Astrocyte (in vitro differentiated cells and primary cell): ENCODE results near the gene CCDC12. TPM values are rescaled to one million over a fixed set of nuclear protein-coding genes. Genes with fewer than 3 reads are reported as not detected.

Experiments used
- DNase-seq: peaks from one replicate; pipeline ENCODE4 v3.0.0-alpha.2; 2010; ENCODE audit warnings: low read depth
- FAIRE-seq: peaks from 2 replicates; lab custom pipeline; 2011; peaks lifted over from hg19 to GRCh38; lab: Jason Lieb, UNC
- H2AFZ ChIP-seq: 2 replicates; pipeline ENCODE4 v1.6.0; 2012; ENCODE audit warnings: low read depth, low read length, inconsistent platforms
- H3K27ac ChIP-seq: 2 replicates; pipeline ENCODE4 v1.5.1; 2011; ENCODE audit warnings: low read depth, low read length, inconsistent platforms
- H3K27me3 ChIP-seq: 2 replicates; pipeline ENCODE4 v1.6.0; 2011; ENCODE audit warnings: low read length, inconsistent platforms; ENCODE audit not compliant: insufficient read depth
- H3K36me3 ChIP-seq: 2 replicates; pipeline ENCODE4 v1.5.1; 2011; ENCODE audit warnings: low read length, inconsistent platforms; ENCODE audit not compliant: insufficient read depth
- H3K4me1 ChIP-seq: 2 replicates; pipeline ENCODE4 v1.5.1; 2011; ENCODE audit warnings: low read length, inconsistent platforms; ENCODE audit not compliant: insufficient read depth
- H3K4me2 ChIP-seq: 2 replicates; pipeline ENCODE4 v1.6.0; 2012; ENCODE audit warnings: low read length, inconsistent platforms
- H3K4me3 ChIP-seq: 2 replicates; pipeline ENCODE4 v1.5.1; 2011; ENCODE audit warnings: low read depth, mild to moderate bottlenecking, low read length, inconsistent platforms; ENCODE audit not compliant: insufficient read depth
- H3K79me2 ChIP-seq: 2 replicates; pipeline ENCODE4 v1.6.0; 2012; ENCODE audit warnings: mild to moderate bottlenecking, low read length, inconsistent platforms; ENCODE audit not compliant: insufficient read depth
- H3K9ac ChIP-seq: 2 replicates; pipeline ENCODE4 v1.6.0; 2012; ENCODE audit warnings: mild to moderate bottlenecking, low read length, inconsistent platforms
- H3K9me3 ChIP-seq: 2 replicates; pipeline ENCODE4 v1.5.1; 2012; ENCODE audit warnings: low read depth, mild to moderate bottlenecking, low read length, inconsistent platforms; ENCODE audit not compliant: insufficient read depth
- H4K20me1 ChIP-seq: 2 replicates; pipeline ENCODE4 v1.6.0; 2012; ENCODE audit warnings: low read length, inconsistent platforms; ENCODE audit not compliant: insufficient read depth
- H3K27ac Mint-ChIP-seq: one replicate; pipeline ENCODE4 v1.8.0; 2021; ENCODE audit warnings: mild to moderate bottlenecking, mixed read lengths; ENCODE audit not compliant: unreplicated experiment
- H3K27me3 Mint-ChIP-seq: one replicate; pipeline ENCODE4 v1.8.0; 2021; ENCODE audit warnings: low read depth, mixed read lengths; ENCODE audit not compliant: unreplicated experiment
- H3K36me3 Mint-ChIP-seq: one replicate; pipeline ENCODE4 v1.8.0; 2021; ENCODE audit warnings: low read depth, mixed read lengths; ENCODE audit not compliant: unreplicated experiment
- H3K4me1 Mint-ChIP-seq: one replicate; pipeline ENCODE4 v1.8.0; 2021; ENCODE audit warnings: low read depth, mixed read lengths; ENCODE audit not compliant: unreplicated experiment
- H3K4me3 Mint-ChIP-seq: one replicate; pipeline ENCODE4 v1.8.0; 2021; ENCODE audit warnings: mild to moderate bottlenecking, moderate library complexity, mixed read lengths; ENCODE audit not compliant: unreplicated experiment
- H3K9me3 Mint-ChIP-seq: one replicate; pipeline ENCODE4 v1.8.0; 2021; ENCODE audit warnings: mild to moderate bottlenecking, mixed read lengths; ENCODE audit not compliant: unreplicated experiment
- EZH2 ChIP-seq: IDR thresholded peaks from 2 replicates; pipeline ENCODE4 v1.6.1; 2012; ENCODE audit warnings: mild to moderate bottlenecking, low read length, inconsistent platforms; ENCODE audit not compliant: insufficient read depth
- total RNA-seq: library from RNA; stranded (reverse); gene quantifications from 2 replicates; pipeline ENCODE4 v1.2.1, GENCODE V29; 2021
- TF ChIP-seq, protein P1 (sequence below): IDR thresholded peaks from 2 replicates; pipeline ENCODE4 v1.5.1; 2011; ENCODE audit warnings: low read depth, mild to moderate bottlenecking, inconsistent platforms, low read length, moderate library complexity; ENCODE audit not compliant: insufficient read depth

CCDC12 gene
- total RNA-seq, 1 donor from 2014 or later: 29.0 TPM

DNA sequence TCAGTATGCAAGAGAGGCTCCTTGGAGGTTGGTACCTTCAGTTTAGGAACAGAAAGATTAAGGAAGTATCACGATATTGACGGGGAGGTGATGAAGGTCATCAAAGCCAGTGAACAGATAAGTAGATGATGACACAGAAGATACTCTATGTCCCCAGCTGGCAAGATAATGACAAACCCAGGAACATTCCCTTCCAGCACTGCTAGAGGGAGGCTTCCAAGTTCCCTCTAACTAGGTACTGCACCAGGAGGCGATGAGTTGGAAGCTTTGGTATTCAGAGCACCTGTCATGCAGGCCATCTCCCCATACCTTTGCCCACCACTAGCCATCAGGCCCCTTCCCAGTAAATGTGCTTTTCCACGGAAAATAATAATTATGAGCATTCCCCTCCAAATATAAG is 43.8 kb upstream of the CCDC12 start:
- Histone ChIP-seq H3K36me3 (peaks cover 19% of the 10 kb centered on the region), H3K9me3 (no peaks in the 10 kb centered on the region), H3K4me1 (peaks cover 29% of the 10 kb centered on the region), H3K27ac (no peak overlapping the region), H3K27me3 (no peaks in the 10 kb centered on the region), H3K4me2 (no peak overlapping the region), H3K4me3 (no peak overlapping the region), H3K9ac (no peak overlapping the region), H3K79me2 (peaks cover 49% of the 10 kb centered on the region), H4K20me1 (peaks cover 52% of the 10 kb centered on the region), H2AFZ (no peak overlapping the region)
- Mint-ChIP-seq H3K36me3 (peaks cover 20% of the 10 kb centered on the region), H3K4me3 (no peak overlapping the region), H3K27ac (no peak overlapping the region), H3K27me3 (no peaks in the 10 kb centered on the region), H3K4me1 (peaks cover 37% of the 10 kb centered on the region), H3K9me3 (no peaks in the 10 kb centered on the region)
- DNase-seq (no peak), FAIRE-seq (no peak)
- TF ChIP-seq, protein P1, sequence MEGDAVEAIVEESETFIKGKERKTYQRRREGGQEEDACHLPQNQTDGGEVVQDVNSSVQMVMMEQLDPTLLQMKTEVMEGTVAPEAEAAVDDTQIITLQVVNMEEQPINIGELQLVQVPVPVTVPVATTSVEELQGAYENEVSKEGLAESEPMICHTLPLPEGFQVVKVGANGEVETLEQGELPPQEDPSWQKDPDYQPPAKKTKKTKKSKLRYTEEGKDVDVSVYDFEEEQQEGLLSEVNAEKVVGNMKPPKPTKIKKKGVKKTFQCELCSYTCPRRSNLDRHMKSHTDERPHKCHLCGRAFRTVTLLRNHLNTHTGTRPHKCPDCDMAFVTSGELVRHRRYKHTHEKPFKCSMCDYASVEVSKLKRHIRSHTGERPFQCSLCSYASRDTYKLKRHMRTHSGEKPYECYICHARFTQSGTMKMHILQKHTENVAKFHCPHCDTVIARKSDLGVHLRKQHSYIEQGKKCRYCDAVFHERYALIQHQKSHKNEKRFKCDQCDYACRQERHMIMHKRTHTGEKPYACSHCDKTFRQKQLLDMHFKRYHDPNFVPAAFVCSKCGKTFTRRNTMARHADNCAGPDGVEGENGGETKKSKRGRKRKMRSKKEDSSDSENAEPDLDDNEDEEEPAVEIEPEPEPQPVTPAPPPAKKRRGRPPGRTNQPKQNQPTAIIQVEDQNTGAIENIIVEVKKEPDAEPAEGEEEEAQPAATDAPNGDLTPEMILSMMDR: no peak
- no peak for TF ChIP-seq EZH2

- Histone ChIP-seq H2AFZ (no peak overlapping the region), H3K79me2 (peaks cover 38% of the 10 kb centered on the region), H3K9ac (no peak overlapping the region), H3K9me3 (no peaks in the 10 kb centered on the region), H3K27me3 (no peaks in the 10 kb centered on the region), H3K4me2 (no peak overlapping the region), H3K36me3 (peaks cover 21% of the 10 kb centered on the region), H3K4me3 (no peak overlapping the region), H4K20me1 (peaks cover 41% of the 10 kb centered on the region), H3K4me1 (peaks cover 29% of the 10 kb centered on the region), H3K27ac (no peak overlapping the region)
- Mint-ChIP-seq H3K4me3 (no peak overlapping the region), H3K9me3 (no peaks in the 10 kb centered on the region), H3K4me1 (peaks cover 32% of the 10 kb centered on the region), H3K27ac (no peak overlapping the region), H3K27me3 (no peaks in the 10 kb centered on the region), H3K36me3 (peaks cover 20% of the 10 kb centered on the region)
- DNase-seq: no peak
- TF ChIP-seq, protein P1: no peak
- no peak for TF ChIP-seq EZH2
- no peak for FAIRE-seq
Measured at GRCh38 chr3:47019201-47019600, 42.7 kb upstream of the CCDC12 start.

- Histone ChIP-seq H3K4me3 (no peak overlapping the region), H3K9me3 (no peaks in the 10 kb centered on the region), H3K4me1 (peaks cover 29% of the 10 kb centered on the region), H2AFZ (no peak overlapping the region), H3K36me3 (peaks cover 28% of the 10 kb centered on the region), H3K4me2 (no peak overlapping the region), H3K9ac (no peak overlapping the region), H3K27me3 (no peaks in the 10 kb centered on the region), H3K27ac (no peak overlapping the region), H3K79me2 (peaks cover 29% of the 10 kb centered on the region), H4K20me1 (peaks cover 40% of the 10 kb centered on the region)
- Mint-ChIP-seq H3K36me3 (peaks cover 20% of the 10 kb centered on the region), H3K4me3 (no peak overlapping the region), H3K4me1 (peaks cover 34% of the 10 kb centered on the region), H3K9me3 (no peaks in the 10 kb centered on the region), H3K27ac (peak overlapping the region; percentile 43), H3K27me3 (no peaks in the 10 kb centered on the region)
- FAIRE-seq: no peak
- no peak for DNase-seq
- no peak for TF ChIP-seq EZH2
- TF ChIP-seq, protein P1: no peak
Measured at GRCh38 chr3:47018269-47018611, 41.7 kb upstream of the CCDC12 start.
